SK-N-SH (cell line): ENCODE data around the gene LTBP2.

Source experiments
- EZH2phosphoT487 ChIP-seq: fragments of 200-600 bp; sonication (generic); IDR thresholded peaks from 2 replicates; pipeline ENCODE4 v1.6.1; 2017; ENCODE audit warnings: low read depth, mixed run types, mild to moderate bottlenecking, antibody characterized with exemption, moderate library complexity, borderline replicate concordance
- GABPA ChIP-seq: IDR thresholded peaks from 2 replicates; pipeline ENCODE4 v1.4.0; 2012; ENCODE audit warnings: low read depth, mild to moderate bottlenecking
- POLR2AphosphoS5 ChIP-seq: IDR thresholded peaks from 2 replicates; pipeline ENCODE4 v1.6.1; 2012; ENCODE audit warnings: low read depth, low read length
- RAD21 ChIP-seq: IDR thresholded peaks from 2 replicates; pipeline ENCODE4 v1.6.1; 2012; ENCODE audit warnings: mild to moderate bottlenecking, low read length
- YY1 ChIP-seq: IDR thresholded peaks from 2 replicates; pipeline ENCODE4 v1.4.0; 2012; ENCODE audit warnings: low read depth, mild to moderate bottlenecking
- TF ChIP-seq, protein P1 (sequence below): fragments of 200-600 bp; sonication (generic); IDR thresholded peaks from 2 replicates; pipeline ENCODE4 v1.6.1; 2017; ENCODE audit warnings: antibody characterized with exemption, mild to moderate bottlenecking, moderate library complexity
- TF ChIP-seq, protein P2 (sequence below): IDR thresholded peaks from 2 replicates; pipeline ENCODE4 v1.4.0; 2012; ENCODE audit warnings: low read depth, borderline replicate concordance
- TF ChIP-seq, protein P3 (sequence below): IDR thresholded peaks from 2 replicates; pipeline ENCODE4 v1.6.1; 2012; ENCODE audit warnings: mild to moderate bottlenecking, low read depth, low read length, moderate library complexity

DNA sequence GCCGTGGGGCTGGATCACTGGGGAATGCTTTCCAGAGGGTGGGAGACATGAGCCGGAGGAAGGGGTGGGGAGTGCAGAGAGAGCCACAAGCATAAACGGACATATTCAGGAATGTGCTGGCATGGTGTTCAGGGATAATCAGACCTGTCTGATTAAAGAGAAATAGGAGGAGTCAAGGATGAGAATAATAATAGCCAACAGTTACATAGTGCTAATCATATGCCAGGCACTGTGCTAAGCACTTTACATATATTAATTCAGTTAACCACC lies 43.7 kb downstream of the LTBP2 start:
- TF ChIP-seq POLR2AphosphoS5 (no peak), EZH2phosphoT487 (no peak), GABPA (no peak), YY1 (no peak), RAD21 (no peak)
- TF ChIP-seq, protein P1, sequence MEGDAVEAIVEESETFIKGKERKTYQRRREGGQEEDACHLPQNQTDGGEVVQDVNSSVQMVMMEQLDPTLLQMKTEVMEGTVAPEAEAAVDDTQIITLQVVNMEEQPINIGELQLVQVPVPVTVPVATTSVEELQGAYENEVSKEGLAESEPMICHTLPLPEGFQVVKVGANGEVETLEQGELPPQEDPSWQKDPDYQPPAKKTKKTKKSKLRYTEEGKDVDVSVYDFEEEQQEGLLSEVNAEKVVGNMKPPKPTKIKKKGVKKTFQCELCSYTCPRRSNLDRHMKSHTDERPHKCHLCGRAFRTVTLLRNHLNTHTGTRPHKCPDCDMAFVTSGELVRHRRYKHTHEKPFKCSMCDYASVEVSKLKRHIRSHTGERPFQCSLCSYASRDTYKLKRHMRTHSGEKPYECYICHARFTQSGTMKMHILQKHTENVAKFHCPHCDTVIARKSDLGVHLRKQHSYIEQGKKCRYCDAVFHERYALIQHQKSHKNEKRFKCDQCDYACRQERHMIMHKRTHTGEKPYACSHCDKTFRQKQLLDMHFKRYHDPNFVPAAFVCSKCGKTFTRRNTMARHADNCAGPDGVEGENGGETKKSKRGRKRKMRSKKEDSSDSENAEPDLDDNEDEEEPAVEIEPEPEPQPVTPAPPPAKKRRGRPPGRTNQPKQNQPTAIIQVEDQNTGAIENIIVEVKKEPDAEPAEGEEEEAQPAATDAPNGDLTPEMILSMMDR, result no peak
- TF ChIP-seq, protein P2, sequence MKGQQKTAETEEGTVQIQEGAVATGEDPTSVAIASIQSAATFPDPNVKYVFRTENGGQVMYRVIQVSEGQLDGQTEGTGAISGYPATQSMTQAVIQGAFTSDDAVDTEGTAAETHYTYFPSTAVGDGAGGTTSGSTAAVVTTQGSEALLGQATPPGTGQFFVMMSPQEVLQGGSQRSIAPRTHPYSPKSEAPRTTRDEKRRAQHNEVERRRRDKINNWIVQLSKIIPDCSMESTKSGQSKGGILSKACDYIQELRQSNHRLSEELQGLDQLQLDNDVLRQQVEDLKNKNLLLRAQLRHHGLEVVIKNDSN, result no peak
- TF ChIP-seq, protein P3, sequence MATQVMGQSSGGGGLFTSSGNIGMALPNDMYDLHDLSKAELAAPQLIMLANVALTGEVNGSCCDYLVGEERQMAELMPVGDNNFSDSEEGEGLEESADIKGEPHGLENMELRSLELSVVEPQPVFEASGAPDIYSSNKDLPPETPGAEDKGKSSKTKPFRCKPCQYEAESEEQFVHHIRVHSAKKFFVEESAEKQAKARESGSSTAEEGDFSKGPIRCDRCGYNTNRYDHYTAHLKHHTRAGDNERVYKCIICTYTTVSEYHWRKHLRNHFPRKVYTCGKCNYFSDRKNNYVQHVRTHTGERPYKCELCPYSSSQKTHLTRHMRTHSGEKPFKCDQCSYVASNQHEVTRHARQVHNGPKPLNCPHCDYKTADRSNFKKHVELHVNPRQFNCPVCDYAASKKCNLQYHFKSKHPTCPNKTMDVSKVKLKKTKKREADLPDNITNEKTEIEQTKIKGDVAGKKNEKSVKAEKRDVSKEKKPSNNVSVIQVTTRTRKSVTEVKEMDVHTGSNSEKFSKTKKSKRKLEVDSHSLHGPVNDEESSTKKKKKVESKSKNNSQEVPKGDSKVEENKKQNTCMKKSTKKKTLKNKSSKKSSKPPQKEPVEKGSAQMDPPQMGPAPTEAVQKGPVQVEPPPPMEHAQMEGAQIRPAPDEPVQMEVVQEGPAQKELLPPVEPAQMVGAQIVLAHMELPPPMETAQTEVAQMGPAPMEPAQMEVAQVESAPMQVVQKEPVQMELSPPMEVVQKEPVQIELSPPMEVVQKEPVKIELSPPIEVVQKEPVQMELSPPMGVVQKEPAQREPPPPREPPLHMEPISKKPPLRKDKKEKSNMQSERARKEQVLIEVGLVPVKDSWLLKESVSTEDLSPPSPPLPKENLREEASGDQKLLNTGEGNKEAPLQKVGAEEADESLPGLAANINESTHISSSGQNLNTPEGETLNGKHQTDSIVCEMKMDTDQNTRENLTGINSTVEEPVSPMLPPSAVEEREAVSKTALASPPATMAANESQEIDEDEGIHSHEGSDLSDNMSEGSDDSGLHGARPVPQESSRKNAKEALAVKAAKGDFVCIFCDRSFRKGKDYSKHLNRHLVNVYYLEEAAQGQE, result no peak
